Loucy (cell line): Measurements from ENCODE around the gene PECR.

Experiments used
- CTCF ChIP-seq: fragments of 200-600 bp; sonication (generic); conservative IDR thresholded peaks from 2 replicates; pipeline ENCODE4 v1.5.1; 2014; ENCODE audit warnings: mild to moderate bottlenecking, antibody characterized with exemption, low read length
- EZH2phosphoT487 ChIP-seq: fragments of 200-600 bp; IDR thresholded peaks from 2 replicates; pipeline ENCODE4 v1.6.1; 2018; ENCODE audit warnings: antibody characterized with exemption, mild to moderate bottlenecking, moderate library complexity, borderline replicate concordance

GRCh38 chr2:216002101-216002678 lies 79.4 kb downstream of the PECR start:
- no peak for TF ChIP-seq CTCF
- no peak for TF ChIP-seq EZH2phosphoT487
